HG02678 (cell line): ENCODE measurements around the gene MDFI.

Source experiments
- ATAC-seq: cut with Tn5 transposase; IDR thresholded peaks from one replicate; pipeline ENCODE4 v1.9.1; 2021; ENCODE audit warnings: mild to moderate bottlenecking, moderate library complexity; ENCODE audit not compliant: unreplicated experiment

The MDFI gene

DNA sequence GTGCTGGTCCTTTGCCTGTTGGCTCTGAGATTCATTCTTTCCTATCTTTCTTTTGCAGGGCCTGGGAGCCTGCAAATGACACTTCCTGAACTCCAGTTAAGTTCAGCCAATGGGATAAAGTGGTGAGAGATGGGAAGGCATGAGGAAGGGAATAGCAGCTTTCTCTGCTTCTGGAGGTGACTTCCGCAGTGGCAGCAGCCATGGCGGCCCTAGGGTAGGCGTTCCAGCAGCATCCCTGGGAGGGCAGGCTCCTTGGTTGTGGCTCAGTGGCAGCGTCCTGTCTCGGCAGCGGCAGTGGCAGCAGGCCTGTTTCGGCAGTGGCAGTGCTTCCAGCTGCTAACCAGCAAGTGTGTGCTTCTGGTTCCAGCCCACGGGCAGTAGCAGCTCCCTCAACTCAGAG is 7.3 kb upstream of the MDFI start:
- no peak for ATAC-seq

DNA sequence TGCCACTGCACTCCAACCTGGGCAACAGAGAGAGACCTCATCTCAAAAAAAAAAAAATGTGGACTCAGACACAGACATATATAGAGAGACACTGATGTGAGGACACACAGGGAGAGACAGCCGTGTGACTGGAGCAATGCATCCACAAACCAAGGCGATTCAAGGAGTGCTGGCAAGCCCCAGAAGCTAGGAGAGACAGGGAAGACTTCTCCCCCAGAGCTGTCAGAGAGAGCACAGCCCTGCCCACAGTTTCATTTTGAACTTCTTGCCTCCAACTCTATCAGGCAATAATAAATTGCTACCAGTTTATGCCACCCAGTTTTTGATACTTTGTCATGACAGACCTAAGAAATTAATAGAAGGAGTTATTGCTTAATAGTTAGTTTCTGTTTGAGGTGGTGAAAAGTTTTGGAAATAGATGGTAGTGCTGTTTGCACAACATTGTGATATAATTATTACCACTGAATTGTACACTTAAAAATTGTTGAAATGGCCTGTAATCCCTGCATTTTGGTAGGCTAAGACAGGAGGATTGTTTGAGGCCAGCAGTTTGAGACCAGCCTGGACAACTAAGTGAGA is 5.1 kb upstream of the MDFI start:
- ATAC-seq, result no peak

GRCh38 chr6:41634657-41635056 is 3.6 kb upstream of the MDFI start:
- ATAC-seq, result no peak

- ATAC-seq, result no peak
These were observed 2.9 kb upstream of the MDFI start for GRCh38 chr6:41635365-41635764.

- no peak for ATAC-seq
These were observed 1.5 kb upstream of the MDFI start for GRCh38 chr6:41636833-41637193.

DNA sequence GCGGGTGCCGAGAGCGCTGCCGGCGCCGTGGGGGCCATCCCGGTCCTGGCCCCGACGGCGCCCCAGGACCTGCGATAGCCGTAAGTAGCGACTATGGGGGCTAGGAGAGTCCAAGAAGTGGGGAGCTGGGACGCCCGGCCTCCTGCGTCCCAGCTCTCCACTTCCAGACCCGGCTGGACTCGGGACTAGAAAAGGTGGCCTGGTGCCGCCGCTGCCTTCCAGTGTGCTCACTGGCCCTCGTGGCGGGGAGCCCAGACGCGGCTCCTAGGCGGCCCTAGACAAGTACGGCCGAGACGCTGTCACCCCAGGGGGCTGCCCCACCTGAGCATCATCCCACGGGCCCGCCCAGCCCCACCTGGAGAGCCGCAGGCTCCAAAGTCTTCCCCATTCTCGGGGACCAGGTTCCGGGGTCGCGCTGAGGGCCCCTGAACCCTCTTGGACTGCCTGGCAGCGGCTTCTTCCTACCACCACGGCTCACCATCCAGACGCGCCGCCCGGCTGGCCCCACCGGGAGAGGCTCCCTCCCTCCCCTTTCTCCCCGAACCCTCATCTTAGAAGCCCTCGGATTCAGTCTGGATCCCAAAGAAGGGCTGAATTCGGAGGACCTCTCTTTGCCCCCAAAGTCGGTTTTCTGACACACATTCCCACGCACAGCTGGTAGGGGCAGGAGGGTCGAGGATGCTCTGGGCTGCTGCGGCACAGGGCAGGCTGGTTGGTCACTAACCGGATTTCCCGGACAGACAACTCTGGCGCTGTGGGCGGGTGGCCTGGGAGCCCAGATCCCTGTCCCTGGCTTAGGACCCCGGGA is 870 bp upstream of the MDFI start:
- no peak for ATAC-seq

DNA sequence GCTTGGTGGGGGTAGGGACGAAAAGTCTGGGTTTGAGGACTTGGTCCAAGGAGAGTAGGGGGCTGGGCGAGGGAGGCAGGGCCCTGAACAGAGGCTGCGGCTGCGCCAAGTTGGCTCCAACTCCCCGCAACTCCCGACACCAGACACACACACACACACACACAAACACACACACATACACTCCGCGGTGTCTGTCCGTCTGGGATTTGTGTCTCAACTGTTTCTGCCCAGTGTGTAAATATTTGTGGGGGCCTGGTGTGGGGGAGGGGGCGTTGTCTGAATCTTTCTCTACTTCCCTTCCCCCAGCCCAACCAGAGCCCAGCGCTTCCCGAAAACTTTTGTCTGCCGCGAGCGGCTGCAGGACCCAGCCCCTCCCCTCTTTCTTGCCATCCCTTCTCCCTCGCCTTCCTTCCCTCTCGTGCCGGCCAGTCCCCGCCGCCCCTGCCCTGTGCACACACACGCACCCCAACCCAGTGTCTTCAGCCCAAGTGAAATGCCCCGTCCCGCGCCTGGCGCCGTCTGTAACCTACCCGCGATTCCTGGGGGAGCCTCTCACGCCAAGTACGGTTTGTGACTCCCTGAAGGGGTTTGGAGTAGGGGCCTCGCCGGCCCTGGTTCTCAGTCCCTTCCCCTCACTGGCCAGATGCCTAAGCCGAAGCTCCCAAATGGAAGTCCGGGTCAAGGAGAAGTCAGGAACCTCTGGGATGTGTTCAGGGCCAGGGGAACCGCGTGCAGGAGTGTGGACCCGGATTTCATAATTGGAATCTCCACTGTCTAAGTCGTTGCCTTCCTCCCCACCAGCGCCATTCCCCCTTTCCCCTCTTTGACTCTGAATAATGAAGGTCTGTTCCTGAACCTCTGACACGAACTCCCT is 904 bp downstream of the MDFI start:
- ATAC-seq, result no peak

GRCh38 chr6:41639809-41640371 is 1.6 kb downstream of the MDFI start:
- ATAC-seq, result no peak

DNA sequence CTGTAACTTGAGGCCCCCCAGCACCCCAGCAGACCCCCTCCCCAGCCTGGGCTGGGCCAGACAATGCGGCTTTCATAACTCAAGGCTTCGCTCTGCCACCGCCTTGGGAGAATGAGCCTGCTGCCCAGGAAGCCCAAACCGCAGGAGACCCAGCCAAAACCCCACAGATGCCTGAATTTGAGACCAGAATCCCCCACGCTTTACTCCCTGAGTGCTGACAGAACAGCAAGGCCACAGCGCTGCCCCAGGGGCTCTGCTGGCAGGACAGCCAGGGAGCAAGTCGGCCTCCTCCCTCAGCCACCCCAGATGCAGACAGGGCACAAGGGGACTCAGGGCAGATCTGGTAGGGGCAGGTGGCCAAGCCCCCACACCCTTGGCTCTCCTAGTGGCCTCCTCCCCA is 2.2 kb downstream of the MDFI start:
- no peak for ATAC-seq

GRCh38 chr6:41641352-41641925 is 3.2 kb downstream of the MDFI start:
- ATAC-seq, result no peak

DNA sequence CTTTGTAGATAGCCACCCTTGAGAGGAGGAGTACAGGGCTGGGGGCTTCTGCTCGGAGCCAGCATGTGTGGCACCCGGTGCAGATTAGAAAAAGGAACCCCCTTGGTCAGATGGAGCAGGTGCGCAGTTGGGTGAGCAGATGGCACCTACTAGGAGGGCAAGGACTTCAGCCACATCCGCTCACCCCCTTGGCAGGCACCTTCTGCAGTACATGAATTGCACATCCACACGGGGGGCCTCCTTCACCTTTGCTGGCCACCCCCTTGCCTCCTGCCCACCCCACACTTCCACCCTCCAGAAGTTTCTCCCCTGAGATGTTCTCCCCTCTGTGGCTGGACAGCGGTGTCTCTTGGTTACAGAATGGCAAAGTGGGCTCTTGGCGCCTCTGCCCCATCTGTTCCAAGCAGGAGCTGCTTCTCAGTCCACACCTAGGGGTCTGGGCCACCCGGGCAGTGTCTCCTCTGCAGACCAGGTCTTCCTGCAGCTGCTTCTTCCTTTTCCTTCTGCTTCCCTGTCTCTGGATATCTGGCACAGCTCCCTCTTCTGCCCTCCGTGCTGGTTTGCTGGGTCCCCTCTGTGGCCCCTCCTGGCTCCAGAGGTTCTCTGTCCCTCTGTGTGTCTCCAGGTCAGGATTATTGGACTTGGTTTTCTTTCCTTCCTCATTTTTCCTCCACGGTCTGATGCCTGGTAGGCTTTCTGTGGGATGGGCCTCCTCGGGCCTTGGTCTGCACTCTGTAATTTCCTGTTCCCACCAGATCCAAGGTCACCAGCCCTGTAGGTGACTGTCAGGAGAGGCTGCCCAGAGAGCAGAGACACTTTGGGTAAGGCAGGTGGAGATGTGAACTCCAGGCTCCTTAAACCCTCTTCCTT is 4.1 kb downstream of the MDFI start:
- ATAC-seq, result no peak

GRCh38 chr6:41642960-41643898 is 5.0 kb downstream of the MDFI start:
- no peak for ATAC-seq

GRCh38 chr6:41643899-41644269 is 5.6 kb downstream of the MDFI start:
- no peak for ATAC-seq

DNA sequence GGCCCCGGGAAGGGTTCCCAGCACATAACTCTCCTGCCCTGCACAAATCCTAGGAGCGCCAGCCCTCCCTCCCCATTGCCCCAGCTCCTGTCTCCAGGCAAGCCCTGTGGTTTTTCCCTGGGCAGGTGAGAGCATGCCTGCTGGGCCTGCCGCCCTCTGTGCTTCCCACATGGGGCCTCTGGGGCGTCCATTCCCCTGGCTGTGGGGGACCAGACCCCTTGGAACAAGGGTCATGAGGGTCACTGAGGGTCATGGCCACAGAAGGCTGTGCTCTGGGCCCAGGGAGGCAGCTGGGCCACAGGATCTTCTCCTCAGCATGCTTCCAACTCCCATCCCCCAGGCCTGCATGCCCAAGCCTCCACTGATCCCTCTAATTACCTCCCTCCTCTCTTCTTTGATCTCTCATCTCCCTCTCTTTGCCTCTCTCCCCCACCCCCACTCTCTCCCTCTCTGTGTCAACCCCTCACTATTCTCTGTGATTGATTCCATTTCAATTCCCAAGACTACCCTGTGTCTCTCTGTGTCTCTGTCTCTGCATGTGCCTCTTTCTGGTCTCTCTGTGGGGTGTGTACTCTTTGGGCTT is 6.1 kb downstream of the MDFI start:
- ATAC-seq, result no peak

DNA sequence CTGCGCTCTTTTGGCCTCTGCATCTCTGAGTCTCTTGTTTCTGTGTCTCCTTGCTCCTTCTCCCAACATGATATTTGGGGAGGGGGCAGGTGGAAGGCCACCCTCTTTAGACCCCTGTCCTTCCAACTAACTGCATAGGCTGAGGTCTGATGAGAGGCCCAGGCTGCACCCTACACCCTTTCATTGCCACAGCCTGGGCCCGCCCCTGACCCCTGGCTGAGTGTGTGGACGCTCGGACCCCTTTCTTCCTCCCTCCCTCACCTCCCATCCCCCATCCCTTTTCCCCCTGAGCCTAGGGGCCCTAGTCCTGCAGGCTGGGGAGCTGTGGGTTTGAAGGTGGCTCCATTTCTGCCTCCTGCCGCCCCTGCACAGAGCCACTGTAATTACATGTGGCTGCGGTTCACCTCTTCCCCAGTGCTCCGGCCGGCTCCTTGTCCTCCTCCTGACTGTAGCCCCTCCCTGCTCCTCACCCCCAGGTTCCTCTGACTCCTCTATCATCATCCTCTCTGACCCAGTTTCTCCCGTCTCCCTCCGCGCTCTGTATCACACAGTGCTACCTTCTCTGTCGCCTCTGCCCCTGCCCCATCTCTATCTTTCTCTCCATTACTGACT is 6.8 kb downstream of the MDFI start:
- no peak for ATAC-seq

DNA sequence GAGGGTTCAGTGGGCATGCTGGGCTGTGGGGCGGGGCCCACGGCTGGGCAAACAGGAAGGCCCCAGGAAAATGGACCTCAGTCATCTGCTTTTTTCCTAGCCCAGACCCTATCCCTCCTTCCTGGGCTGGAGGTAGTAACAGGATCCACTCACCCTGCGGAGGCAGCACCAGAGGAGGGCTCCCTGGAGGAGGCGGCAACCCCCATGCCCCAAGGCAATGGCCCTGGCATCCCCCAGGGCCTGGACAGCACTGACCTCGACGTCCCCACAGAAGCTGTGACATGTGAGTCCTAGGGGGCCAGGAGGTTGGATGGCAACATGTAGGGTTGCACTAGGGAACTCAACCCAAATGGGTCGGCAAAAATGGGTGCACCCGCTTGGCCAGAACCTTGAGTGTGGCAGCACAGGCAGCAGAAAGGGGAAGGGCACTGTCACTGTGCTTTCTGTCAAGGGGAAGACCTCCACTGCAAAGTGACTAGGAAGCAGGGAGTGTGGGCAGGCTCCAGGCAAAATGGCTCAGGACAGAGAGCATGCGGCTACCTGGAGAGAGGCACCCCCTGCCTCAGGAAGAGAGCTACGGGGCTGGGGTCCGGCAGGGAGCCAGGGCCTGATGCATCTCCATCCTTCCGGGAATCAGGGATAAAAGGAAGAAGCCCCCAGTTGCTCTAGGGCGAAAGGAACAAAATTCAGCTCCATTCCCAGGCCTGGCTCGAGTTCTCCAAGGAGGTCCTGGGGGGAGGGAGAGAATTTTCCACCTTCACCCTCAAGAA is 7.9 kb downstream of the MDFI start:
- no peak for ATAC-seq

DNA sequence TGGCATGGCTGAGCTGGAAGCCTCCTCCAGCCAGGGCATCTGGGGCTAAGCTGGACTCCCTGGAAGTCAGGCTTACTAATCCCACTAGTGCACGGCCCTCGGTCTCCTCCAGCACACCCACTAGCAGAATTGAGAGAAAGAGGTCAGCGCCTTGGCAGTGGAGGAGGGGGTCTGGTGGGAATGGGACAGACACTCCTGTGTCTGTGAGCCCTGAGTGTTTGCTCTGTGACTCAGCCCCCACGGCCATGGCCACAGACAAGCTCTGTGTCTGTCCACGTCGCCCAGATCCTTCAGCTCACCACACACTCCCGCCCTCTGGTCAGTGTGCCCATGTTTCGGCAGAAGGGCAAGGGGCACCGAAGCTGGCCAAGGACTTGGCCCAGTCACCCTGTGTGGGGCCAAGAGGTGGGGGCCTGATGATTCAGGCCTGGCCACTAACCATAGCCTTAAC is 8.8 kb downstream of the MDFI start:
- ATAC-seq, result no peak
